ENCODE data around the gene FGF8. TPM values are rescaled to one million over a fixed set of nuclear protein-coding genes. Genes with fewer than 3 reads are reported as not detected.
"Not testable (repeated sequence)": the region's sequence is repeated elsewhere in the genome, so short reads cannot be mapped to it uniquely, and the experiment has no call there.

FGF8 gene
- total RNA-seq, 4 donors from 2014 or later = not detected

GRCh38 chr10:101789686-101790085, 13.8 kb upstream of the FGF8 start:
- H3K36me3 ChIP-seq = peaks cover 0 to 97% of the 10 kb centered on the region in 2 donors
- H3K27me3 ChIP-seq = no peaks in the 10 kb centered on the region
- in situ Hi-C loops (cut with MboI; ENCODE audit: low sequenced_read_pairs in 4 of 4) = loop anchor here in 2 of 4 donors (10.0 kb wide), 1 partner anchor 185 kb away; no protein-coding TSS in a partner anchor
- TF ChIP-seq, protein P1, sequence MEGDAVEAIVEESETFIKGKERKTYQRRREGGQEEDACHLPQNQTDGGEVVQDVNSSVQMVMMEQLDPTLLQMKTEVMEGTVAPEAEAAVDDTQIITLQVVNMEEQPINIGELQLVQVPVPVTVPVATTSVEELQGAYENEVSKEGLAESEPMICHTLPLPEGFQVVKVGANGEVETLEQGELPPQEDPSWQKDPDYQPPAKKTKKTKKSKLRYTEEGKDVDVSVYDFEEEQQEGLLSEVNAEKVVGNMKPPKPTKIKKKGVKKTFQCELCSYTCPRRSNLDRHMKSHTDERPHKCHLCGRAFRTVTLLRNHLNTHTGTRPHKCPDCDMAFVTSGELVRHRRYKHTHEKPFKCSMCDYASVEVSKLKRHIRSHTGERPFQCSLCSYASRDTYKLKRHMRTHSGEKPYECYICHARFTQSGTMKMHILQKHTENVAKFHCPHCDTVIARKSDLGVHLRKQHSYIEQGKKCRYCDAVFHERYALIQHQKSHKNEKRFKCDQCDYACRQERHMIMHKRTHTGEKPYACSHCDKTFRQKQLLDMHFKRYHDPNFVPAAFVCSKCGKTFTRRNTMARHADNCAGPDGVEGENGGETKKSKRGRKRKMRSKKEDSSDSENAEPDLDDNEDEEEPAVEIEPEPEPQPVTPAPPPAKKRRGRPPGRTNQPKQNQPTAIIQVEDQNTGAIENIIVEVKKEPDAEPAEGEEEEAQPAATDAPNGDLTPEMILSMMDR (IDR thresholded peaks at IDR 0.05 in 4 of 5, conservative IDR thresholded peaks at IDR 0.05 in 1 of 5) = no peak
- H3K9me3 ChIP-seq = no peaks in the 10 kb centered on the region
- no peak for DNase-seq
- intact Hi-C loops (cut with DNase I; ENCODE audit: low total_unique reads) = no loop called here
- no peak for ATAC-seq
- H3K4me1 ChIP-seq = no peaks in the 10 kb centered on the region
- no peak overlapping the region for H3K27ac ChIP-seq
- H3K4me3 ChIP-seq = no peak overlapping the region

- in situ Hi-C loops (cut with MboI; ENCODE audit: low sequenced_read_pairs in 4 of 4) = loop anchor here in 2 of 4 donors (10.0 kb wide), 1 partner anchor 184 kb away; no protein-coding TSS in a partner anchor
- H3K4me3 ChIP-seq; H3K9me3 ChIP-seq; H3K27me3 ChIP-seq; ATAC-seq; DNase-seq; H3K4me1 ChIP-seq; intact Hi-C loops (cut with DNase I; ENCODE audit: low total_unique reads); H3K27ac ChIP-seq: not testable (repeated sequence)
- peaks cover 0 to 96% of the 10 kb centered on the region in 2 donors for H3K36me3 ChIP-seq
Measured at GRCh38 chr10:101789231-101789630, 13.3 kb upstream of the FGF8 start.

DNA sequence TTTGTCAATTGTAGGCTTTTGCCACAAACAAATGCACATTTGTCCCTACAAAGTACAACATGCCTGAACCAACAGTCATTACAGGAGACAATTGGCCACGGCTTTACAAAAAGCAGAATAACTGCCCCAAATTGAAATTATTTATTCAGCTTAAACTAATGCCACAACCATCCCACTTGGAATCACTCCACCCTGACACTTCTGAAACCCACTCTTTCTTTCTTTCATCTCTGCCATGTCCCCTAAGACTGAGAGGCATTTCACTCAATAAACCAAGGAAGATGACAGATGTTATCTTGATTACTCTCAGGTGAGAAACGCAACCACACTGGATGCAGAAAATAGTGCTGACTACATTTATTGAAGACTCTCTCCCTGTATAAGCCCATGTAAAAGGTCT, 9.9 kb upstream of the FGF8 start:
- H3K36me3 ChIP-seq = peaks cover 0 to 62% of the 10 kb centered on the region in 2 donors
- in situ Hi-C loops (cut with MboI; ENCODE audit: low sequenced_read_pairs in 4 of 4) = loop anchor here in 2 of 4 donors (10.0 kb wide), 1 partner anchor 181 kb away; no protein-coding TSS in a partner anchor
- no peaks in the 10 kb centered on the region for H3K9me3 ChIP-seq
- TF ChIP-seq, protein P1 (IDR thresholded peaks at IDR 0.05 in 4 of 5, conservative IDR thresholded peaks at IDR 0.05 in 1 of 5) = no peak
- TF ChIP-seq POLR2A (IDR thresholded peaks at IDR 0.05) = no peak
- H3K4me3 ChIP-seq = no peak overlapping the region
- ATAC-seq = no peak
- H3K27ac ChIP-seq = no peak overlapping the region
- H3K27me3 ChIP-seq = no peaks in the 10 kb centered on the region
- H3K4me1 ChIP-seq = peaks cover 10 to 19% of the 10 kb centered on the region in 2 donors
- no peak for DNase-seq
- intact Hi-C loops (cut with DNase I; ENCODE audit: low total_unique reads) = no loop called here

GRCh38 chr10:101784558-101784957, 8.6 kb upstream of the FGF8 start:
- ATAC-seq = no peak
- no peak overlapping the region for H3K27ac ChIP-seq
- intact Hi-C loops (cut with DNase I; ENCODE audit: low total_unique reads) (no loop called here), in situ Hi-C loops (cut with MboI; ENCODE audit: low sequenced_read_pairs in 4 of 4) (loop anchor here in 2 of 4 donors (10.0 kb wide), 1 partner anchor 180 kb away; no protein-coding TSS in a partner anchor)
- peaks cover 20 to 26% of the 10 kb centered on the region in 2 donors for H3K4me1 ChIP-seq
- H3K4me3 ChIP-seq = no peak overlapping the region
- TF ChIP-seq, protein P1 (IDR thresholded peaks at IDR 0.05 in 4 of 5, conservative IDR thresholded peaks at IDR 0.05 in 1 of 5) = no peak
- no peak for TF ChIP-seq POLR2A (IDR thresholded peaks at IDR 0.05)
- H3K9me3 ChIP-seq = no peaks in the 10 kb centered on the region
- H3K27me3 ChIP-seq = peaks cover 0 to 4% (median 2%) of the 10 kb centered on the region in 3 donors
- H3K36me3 ChIP-seq = peaks cover 0 to 49% of the 10 kb centered on the region in 2 donors
- no peak for DNase-seq

DNA sequence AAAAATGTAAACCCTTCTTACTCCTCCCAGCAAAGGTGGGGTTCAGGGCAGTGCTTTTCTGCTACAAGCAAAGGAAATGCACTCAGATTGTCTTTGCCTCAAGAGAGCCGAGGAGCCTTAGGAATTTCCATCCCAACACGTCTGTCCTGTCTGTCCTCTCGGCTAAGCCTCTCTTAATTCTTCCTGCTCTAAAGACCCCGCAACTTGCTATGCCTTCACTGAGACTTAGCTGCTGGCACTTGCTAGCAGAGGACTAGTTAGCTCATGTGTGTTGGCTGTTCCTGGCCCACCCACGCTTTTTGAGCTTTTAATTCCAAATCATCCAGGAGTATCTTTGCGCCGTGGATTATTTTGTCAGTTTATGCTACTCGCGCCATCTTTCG, 7.8 kb upstream of the FGF8 start:
- no peak for DNase-seq
- ATAC-seq = no peak
- Histone ChIP-seq H3K4me1 (peaks cover 23 to 31% of the 10 kb centered on the region in 2 donors), H3K36me3 (peaks cover 0 to 41% of the 10 kb centered on the region in 2 donors), H3K9me3 (no peaks in the 10 kb centered on the region), H3K27me3 (peaks cover 7 to 12% (median 10%) of the 10 kb centered on the region in 3 donors), H3K4me3 (peak overlapping the region; percentile 68 to 85 (median 76)), H3K27ac (peak overlapping the region; percentile 14 to 76 (median 65))
- intact Hi-C loops (cut with DNase I; ENCODE audit: low total_unique reads) (loop anchor here (2.0 kb wide), 1 partner anchor 35 kb away; the partner anchor contains the start of gene OGA), in situ Hi-C loops (cut with MboI; ENCODE audit: low sequenced_read_pairs in 4 of 4) (loop anchor here in 2 of 4 donors (10.0 kb wide), 1 partner anchor 179 kb away; no protein-coding TSS in a partner anchor)
- TF ChIP-seq POLR2A (IDR thresholded peaks at IDR 0.05) = no peak
- TF ChIP-seq, protein P1 (IDR thresholded peaks at IDR 0.05 in 4 of 5, conservative IDR thresholded peaks at IDR 0.05 in 1 of 5) = no peak

All from gastrocnemius medialis (tissue), 4 donors.